Measurements from ENCODE around the gene ZNF511.

ZNF511 gene

GRCh38 chr10:133295426-133296320 is 13.0 kb upstream of the ZNF511 start:
- DNase-seq = no peak

GRCh38 chr10:133297504-133297903 is 11.2 kb upstream of the ZNF511 start:
- DNase-seq = no peak

- no peak for DNase-seq
Observed at GRCh38 chr10:133298466-133298865, 10.2 kb upstream of the ZNF511 start.

- no peak for DNase-seq
Observed at GRCh38 chr10:133299224-133299623, 9.5 kb upstream of the ZNF511 start.

GRCh38 chr10:133299738-133300137 is 9.0 kb upstream of the ZNF511 start:
- DNase-seq = no peak

GRCh38 chr10:133302230-133302629 is 6.5 kb upstream of the ZNF511 start:
- no peak for DNase-seq

GRCh38 chr10:133303206-133303605 is 5.5 kb upstream of the ZNF511 start:
- DNase-seq = no peak

- no peak for DNase-seq
Observed at GRCh38 chr10:133306097-133306476, 2.6 kb upstream of the ZNF511 start.

GRCh38 chr10:133306941-133307379 is 1.8 kb upstream of the ZNF511 start:
- no peak for DNase-seq

- DNase-seq = peak; percentile 47
Observed at GRCh38 chr10:133307776-133308420, 816 bp upstream of the ZNF511 start.

- DNase-seq = peak; percentile 69
Observed at GRCh38 chr10:133309100-133309719, 496 bp downstream of the ZNF511 start.

- no peak for DNase-seq
Observed at GRCh38 chr10:133309720-133310398, 1.1 kb downstream of the ZNF511 start.

GRCh38 chr10:133310399-133310755 is 1.7 kb downstream of the ZNF511 start:
- DNase-seq = no peak

GRCh38 chr10:133310789-133311188 is 2.1 kb downstream of the ZNF511 start:
- no peak for DNase-seq

GRCh38 chr10:133311570-133311969 is 2.9 kb downstream of the ZNF511 start:
- DNase-seq = no peak

- no peak for DNase-seq
Observed at GRCh38 chr10:133312016-133312768, 3.5 kb downstream of the ZNF511 start.

- DNase-seq = no peak
Observed at GRCh38 chr10:133312769-133313145, 4.0 kb downstream of the ZNF511 start.

- DNase-seq = no peak
Observed at GRCh38 chr10:133313192-133313591, 4.5 kb downstream of the ZNF511 start.

GRCh38 chr10:133314911-133315310 is 6.2 kb downstream of the ZNF511 start:
- DNase-seq = no peak

- no peak for DNase-seq
Observed at GRCh38 chr10:133315847-133316246, 7.1 kb downstream of the ZNF511 start.

GRCh38 chr10:133316266-133316665 is 7.6 kb downstream of the ZNF511 start:
- DNase-seq = no peak

- DNase-seq = no peak
Observed at GRCh38 chr10:133316732-133317131, 8.0 kb downstream of the ZNF511 start.
